Endodermal cell (in vitro differentiated cells): ENCODE results near the gene ZSWIM6. TPM values are rescaled to one million over a fixed set of nuclear protein-coding genes. Genes with fewer than 3 reads are reported as not detected.

Source experiments
- DNase-seq: peaks from one replicate; pipeline ENCODE4 v3.0.0-alpha.2; 2017
- H3K27ac ChIP-seq: 2 replicates; pipeline ENCODE4 v1.5.1; 2013; ENCODE audit warnings: mild to moderate bottlenecking, low read depth, low read length, moderate library complexity
- H3K27me3 ChIP-seq: 2 replicates; pipeline ENCODE4 v1.6.1; 2013; ENCODE audit warnings: mild to moderate bottlenecking, low read length, moderate library complexity; ENCODE audit not compliant: insufficient read depth, control insufficient read depth, poor library complexity, severe bottlenecking
- H3K36me3 ChIP-seq: 2 replicates; pipeline ENCODE4 v1.7.0; 2013; ENCODE audit warnings: mild to moderate bottlenecking, low read length, moderate library complexity; ENCODE audit not compliant: control insufficient read depth, insufficient read depth
- H3K4me1 ChIP-seq: one replicate; pipeline ENCODE4 v1.7.0; 2013; ENCODE audit warnings: low read length; ENCODE audit not compliant: control insufficient read depth, insufficient read depth
- H3K4me3 ChIP-seq: 2 replicates; pipeline ENCODE4 v1.5.1; 2013; ENCODE audit warnings: mild to moderate bottlenecking, low read length, moderate library complexity
- H3K9ac ChIP-seq: 2 replicates; pipeline ENCODE4 v1.6.1; 2013; ENCODE audit warnings: mild to moderate bottlenecking, low read length, moderate library complexity; ENCODE audit not compliant: poor library complexity, severe bottlenecking; ENCODE audit errors: extremely low read depth
- H3K9me3 ChIP-seq: 2 replicates; pipeline ENCODE4 v1.6.1; 2013; ENCODE audit warnings: mild to moderate bottlenecking, low read length, moderate library complexity; ENCODE audit not compliant: control insufficient read depth
- H3K27ac Mint-ChIP-seq: 2 replicates; pipeline ENCODE4 v1.8.0; 2020; ENCODE audit warnings: mixed read lengths
- H3K27me3 Mint-ChIP-seq: 2 replicates; pipeline ENCODE4 v1.8.0; 2021; ENCODE audit warnings: mild to moderate bottlenecking, mixed read lengths; ENCODE audit not compliant: insufficient read depth
- H3K36me3 Mint-ChIP-seq: 2 replicates; pipeline ENCODE4 v1.8.0; 2020; ENCODE audit warnings: low read depth, mixed read lengths
- H3K4me1 Mint-ChIP-seq: 2 replicates; pipeline ENCODE4 v1.8.0; 2020; ENCODE audit warnings: mixed read lengths
- H3K4me3 Mint-ChIP-seq: 2 replicates; pipeline ENCODE4 v1.8.0; 2020; ENCODE audit warnings: mild to moderate bottlenecking, moderate library complexity, mixed read lengths
- H3K9me3 Mint-ChIP-seq: 2 replicates; pipeline ENCODE4 v1.8.0; 2020; ENCODE audit warnings: mild to moderate bottlenecking, mixed read lengths
- CTCF ChIP-seq: fragments of 200-600 bp; sonication (generic); conservative IDR thresholded peaks from 2 replicates; pipeline ENCODE4 v1.5.0; 2021; ENCODE audit warnings: antibody characterized with exemption, mild to moderate bottlenecking
- WGBS, 2 experiments: methylation state at CpG; one replicate each; pipeline versions ENCODE4 v1.1.5 to v1.1.7; 2013; ENCODE audit warnings: missing lambda C conversion rate in 2 of 2, mixed read lengths in 1 of 2; ENCODE audit not compliant: insufficient coverage in 1 of 2, insufficient read length in 1 of 2; 5-methylcytosine and 5-hydroxymethylcytosine counted together
- total RNA-seq, 2 donors: library from RNA; stranded (reverse); fragmentation: NEBNext Ultra II Directional in 1 of 2; extraction: Animal tissue kit (Norgen Biotek cat#: 25700) in 1 of 2; gene quantifications; 2 replicates in 1 of 2; 3 replicates in 1 of 2; pipeline ENCODE4 v1.2.1, GENCODE V29; 2021

ZSWIM6 gene
- total RNA-seq, 2 donors from 2014 or later: 18.1 to 18.8 TPM

GRCh38 chr5:61370506-61370905 is 38.4 kb downstream of the ZSWIM6 start:
- H3K27ac Mint-ChIP-seq: no peak overlapping the region
- Histone ChIP-seq H3K9ac (no peak overlapping the region), H3K27ac (no peak overlapping the region), H3K36me3 (no peaks in the 10 kb centered on the region), H3K27me3 (no peaks in the 10 kb centered on the region), H3K9me3 (no peaks in the 10 kb centered on the region), H3K4me1 (no peaks in the 10 kb centered on the region), H3K4me3 (no peak overlapping the region)
- TF ChIP-seq CTCF: no peak
- WGBS, 2 experiments: 100% methylated on average over 2 of the region's 2 CpGs; no CpG with 5 or more reads in 1 of the 2 experiments
- no peak overlapping the region for H3K4me3 Mint-ChIP-seq
- H3K9me3 Mint-ChIP-seq: peaks cover 2% of the 10 kb centered on the region
- H3K36me3 Mint-ChIP-seq: peaks cover 10% of the 10 kb centered on the region
- no peaks in the 10 kb centered on the region for H3K27me3 Mint-ChIP-seq
- DNase-seq: no peak
- peaks cover 3% of the 10 kb centered on the region for H3K4me1 Mint-ChIP-seq

- WGBS, 2 experiments: 79 to 86% methylated on average over 4 to 5 of the region's 5 CpGs
- no peak overlapping the region for H3K27ac ChIP-seq
- Mint-ChIP-seq H3K4me3 (no peak overlapping the region), H3K4me1 (peaks cover 3% of the 10 kb centered on the region), H3K9me3 (peaks cover 2% of the 10 kb centered on the region), H3K27ac (no peak overlapping the region), H3K27me3 (no peaks in the 10 kb centered on the region), H3K36me3 (peaks cover 10% of the 10 kb centered on the region)
- H3K4me3 ChIP-seq: no peak overlapping the region
- no peaks in the 10 kb centered on the region for H3K27me3 ChIP-seq
- H3K9ac ChIP-seq: no peak overlapping the region
- no peak for TF ChIP-seq CTCF
- H3K36me3 ChIP-seq: no peaks in the 10 kb centered on the region
- H3K9me3 ChIP-seq: no peaks in the 10 kb centered on the region
- no peaks in the 10 kb centered on the region for H3K4me1 ChIP-seq
- DNase-seq: no peak
Measured at GRCh38 chr5:61371474-61371873, 39.4 kb downstream of the ZSWIM6 start.

- H3K36me3 ChIP-seq: no peaks in the 10 kb centered on the region
- Mint-ChIP-seq H3K4me3 (no peak overlapping the region), H3K27ac (no peak overlapping the region), H3K27me3 (no peaks in the 10 kb centered on the region), H3K9me3 (no peaks in the 10 kb centered on the region), H3K36me3 (peaks cover 2% of the 10 kb centered on the region), H3K4me1 (peaks cover 6% of the 10 kb centered on the region)
- no peak overlapping the region for H3K9ac ChIP-seq
- WGBS, 2 experiments: 70% methylated on average over 2 of the region's 2 CpGs; no CpG with 5 or more reads in 1 of the 2 experiments
- no peak overlapping the region for H3K4me3 ChIP-seq
- no peaks in the 10 kb centered on the region for H3K27me3 ChIP-seq
- DNase-seq: no peak
- H3K9me3 ChIP-seq: no peaks in the 10 kb centered on the region
- H3K4me1 ChIP-seq: no peaks in the 10 kb centered on the region
- no peak for TF ChIP-seq CTCF
- no peak overlapping the region for H3K27ac ChIP-seq
Measured at GRCh38 chr5:61379677-61380076, 47.6 kb downstream of the ZSWIM6 start.
